ENCODE measurements around the gene SNAPC2.
A peak's percentile ranks its signal among the peaks of the same experiment; 100 is the strongest.

The SNAPC2 gene

DNA sequence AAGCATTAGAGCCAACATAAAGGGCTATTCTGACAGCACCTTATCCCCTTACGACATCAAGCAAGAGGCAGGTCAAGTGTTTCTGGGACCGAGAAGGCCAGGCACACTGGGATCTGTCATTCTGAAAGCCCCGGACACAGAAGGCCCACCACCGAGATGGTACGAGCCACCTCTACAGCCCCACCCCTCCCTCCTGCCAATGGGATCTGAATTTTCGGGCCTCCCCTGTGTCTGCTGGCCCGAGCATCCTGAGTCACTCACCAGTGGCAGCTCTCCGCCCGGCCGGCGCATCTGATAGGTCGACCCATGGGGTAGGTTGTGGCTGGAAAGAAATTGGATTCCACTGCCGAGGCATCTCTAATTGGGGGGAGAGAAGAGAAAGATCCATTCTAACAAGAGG is 20.7 kb downstream of the SNAPC2 start:
- in situ Hi-C loops (cut with MboI; ENCODE audit: low sequenced_read_pairs, unreplicated experiment), result no loop called here
- DNase-seq (ENCODE audit: low spot score), result no peak
- TF ChIP-seq, protein P1, sequence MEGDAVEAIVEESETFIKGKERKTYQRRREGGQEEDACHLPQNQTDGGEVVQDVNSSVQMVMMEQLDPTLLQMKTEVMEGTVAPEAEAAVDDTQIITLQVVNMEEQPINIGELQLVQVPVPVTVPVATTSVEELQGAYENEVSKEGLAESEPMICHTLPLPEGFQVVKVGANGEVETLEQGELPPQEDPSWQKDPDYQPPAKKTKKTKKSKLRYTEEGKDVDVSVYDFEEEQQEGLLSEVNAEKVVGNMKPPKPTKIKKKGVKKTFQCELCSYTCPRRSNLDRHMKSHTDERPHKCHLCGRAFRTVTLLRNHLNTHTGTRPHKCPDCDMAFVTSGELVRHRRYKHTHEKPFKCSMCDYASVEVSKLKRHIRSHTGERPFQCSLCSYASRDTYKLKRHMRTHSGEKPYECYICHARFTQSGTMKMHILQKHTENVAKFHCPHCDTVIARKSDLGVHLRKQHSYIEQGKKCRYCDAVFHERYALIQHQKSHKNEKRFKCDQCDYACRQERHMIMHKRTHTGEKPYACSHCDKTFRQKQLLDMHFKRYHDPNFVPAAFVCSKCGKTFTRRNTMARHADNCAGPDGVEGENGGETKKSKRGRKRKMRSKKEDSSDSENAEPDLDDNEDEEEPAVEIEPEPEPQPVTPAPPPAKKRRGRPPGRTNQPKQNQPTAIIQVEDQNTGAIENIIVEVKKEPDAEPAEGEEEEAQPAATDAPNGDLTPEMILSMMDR (IDR thresholded peaks at IDR 0.05; ENCODE audit: borderline replicate concordance, control extremely low read depth, extremely low read depth, insufficient read depth, missing control alignments), result no peak

DNA sequence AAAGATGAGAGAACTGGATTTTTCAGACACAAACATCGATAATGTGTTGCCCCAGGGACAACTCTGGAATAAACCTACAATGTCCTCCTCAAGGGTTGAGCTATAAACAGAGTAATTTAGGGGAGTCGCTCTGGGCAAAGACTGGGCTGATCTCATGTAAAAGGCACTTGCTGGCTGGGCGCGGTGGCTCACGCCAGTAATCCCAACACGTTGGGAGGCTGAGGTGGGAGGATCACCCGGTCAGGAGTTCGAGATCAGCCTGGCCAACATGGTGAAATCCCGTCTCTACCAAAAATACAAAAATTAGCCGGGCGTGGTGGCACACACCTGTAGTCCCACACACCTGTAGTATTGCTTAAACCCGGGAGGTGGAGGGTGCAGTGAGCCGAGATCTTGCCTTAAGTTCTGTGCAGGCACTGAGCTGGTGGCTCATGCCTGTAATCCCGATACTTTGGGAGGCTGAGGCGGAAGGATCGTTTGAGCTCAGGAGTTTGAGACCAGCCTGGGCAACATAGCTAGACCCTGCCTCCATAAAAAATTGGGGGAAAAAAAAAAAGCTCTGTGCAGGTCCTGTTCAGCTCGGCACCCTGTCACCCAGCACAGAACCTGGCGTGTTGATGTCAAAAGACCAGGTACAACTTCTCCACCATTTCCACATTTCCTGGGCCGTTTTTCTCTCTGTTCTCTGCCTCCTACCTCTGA is 21.9 kb downstream of the SNAPC2 start:
- no peak for DNase-seq (ENCODE audit: low spot score)
- in situ Hi-C loops (cut with MboI; ENCODE audit: low sequenced_read_pairs, unreplicated experiment), result no loop called here
- TF ChIP-seq, protein P1 (IDR thresholded peaks at IDR 0.05; ENCODE audit: borderline replicate concordance, control extremely low read depth, extremely low read depth, insufficient read depth, missing control alignments), result no peak

DNA sequence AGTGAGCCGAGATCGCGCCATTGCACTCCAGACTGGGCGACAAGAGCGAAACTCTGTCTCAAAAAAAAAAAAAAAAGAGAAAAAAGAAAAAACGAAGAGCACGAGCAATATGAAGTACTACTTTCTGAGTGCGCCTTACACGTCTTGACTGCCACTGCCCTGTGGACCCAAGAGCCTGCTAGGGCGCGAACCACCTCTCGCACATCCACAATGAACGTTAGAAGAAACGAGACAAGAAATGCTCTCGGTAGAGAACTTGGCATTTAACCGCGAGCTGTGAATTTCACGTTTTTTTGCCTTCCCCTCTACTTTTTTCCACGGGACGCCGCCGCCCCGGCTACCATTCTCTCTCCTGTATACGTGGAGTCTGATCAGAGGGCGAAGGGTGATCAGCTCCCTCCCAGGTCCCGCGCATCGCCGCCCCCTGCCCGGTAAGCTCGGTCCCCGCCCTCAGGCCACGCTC is 22.9 kb downstream of the SNAPC2 start:
- in situ Hi-C loops (cut with MboI; ENCODE audit: low sequenced_read_pairs, unreplicated experiment), result no loop called here
- TF ChIP-seq, protein P1 (IDR thresholded peaks at IDR 0.05; ENCODE audit: borderline replicate concordance, control extremely low read depth, extremely low read depth, insufficient read depth, missing control alignments), result no peak
- DNase-seq (ENCODE audit: low spot score), result no peak

DNA sequence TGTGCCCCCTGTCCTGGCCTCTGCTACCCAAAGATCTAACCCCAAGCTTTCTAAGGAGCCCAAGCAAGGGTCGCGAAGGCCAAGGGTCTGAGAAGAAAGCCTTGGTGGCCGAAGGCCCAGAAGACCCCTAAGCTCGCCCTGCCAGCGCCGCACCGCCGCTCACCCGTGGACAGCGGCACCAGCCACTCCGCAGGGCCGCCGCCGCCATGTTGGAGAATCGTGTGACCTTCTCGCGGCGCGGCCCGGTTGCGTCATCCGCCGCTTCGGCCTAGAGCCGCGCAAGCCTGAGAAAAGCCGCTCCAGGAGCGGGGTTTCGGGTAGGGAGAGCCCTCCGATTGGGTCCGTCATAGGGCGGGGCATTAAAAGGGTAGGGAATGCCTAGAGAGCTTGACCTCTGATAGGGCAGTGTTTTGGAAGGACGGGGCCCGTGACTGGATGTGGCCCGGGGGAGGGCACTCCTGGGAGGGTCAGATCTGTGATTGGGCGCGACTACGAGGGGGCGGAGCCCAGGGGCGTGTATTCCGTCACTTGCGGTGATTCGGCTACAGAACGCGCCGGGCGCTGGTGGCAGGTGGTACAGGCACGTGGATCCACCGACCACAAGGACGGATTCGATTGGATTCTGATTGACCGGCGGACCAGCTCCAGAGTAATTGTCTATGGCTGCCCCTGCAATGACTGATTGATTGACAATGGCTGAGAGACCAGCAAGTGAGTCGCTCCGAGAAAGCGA is 23.5 kb downstream of the SNAPC2 start, which contains the start of gene TIMM44:
Gene TIMM44 (minus strand): TSS at position 223 of the 733 bp plus-strand sequence. CDS start 15 bp downstream, at position 208.
- DNase-seq (ENCODE audit: low spot score), result peak; percentile 98
- in situ Hi-C loops (cut with MboI; ENCODE audit: low sequenced_read_pairs, unreplicated experiment), result no loop called here
- TF ChIP-seq, protein P1 (IDR thresholded peaks at IDR 0.05; ENCODE audit: borderline replicate concordance, control extremely low read depth, extremely low read depth, insufficient read depth, missing control alignments), result no peak

DNA sequence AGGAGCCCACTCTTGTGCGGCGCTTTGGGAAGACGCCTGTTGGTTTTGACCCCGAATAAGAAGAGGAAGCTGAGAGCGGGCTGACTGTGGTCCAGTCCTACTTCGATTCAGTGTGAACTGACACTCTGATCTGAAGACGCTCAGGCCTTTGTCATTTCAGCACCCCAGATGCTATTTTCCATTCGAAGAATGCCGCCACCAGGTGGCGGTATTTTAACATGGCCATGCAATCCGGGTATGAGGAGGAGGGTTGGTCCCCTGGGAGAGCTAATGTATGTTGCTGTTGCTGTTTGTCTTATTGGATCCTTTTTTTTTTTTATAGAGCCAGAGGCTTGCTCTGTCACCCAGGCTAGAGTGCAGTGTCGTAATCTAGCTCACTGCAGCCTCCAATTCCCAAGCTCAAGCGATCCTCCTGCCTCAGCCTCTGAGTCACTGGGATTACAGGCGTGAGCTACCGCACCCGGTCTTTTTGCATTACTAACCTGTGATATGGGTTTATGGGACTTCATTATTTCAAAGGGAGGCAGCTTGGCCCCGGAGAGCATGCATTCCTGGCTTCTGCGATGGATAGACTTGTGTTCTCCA is 24.1 kb downstream of the SNAPC2 start:
- TF ChIP-seq, protein P1 (IDR thresholded peaks at IDR 0.05; ENCODE audit: borderline replicate concordance, control extremely low read depth, extremely low read depth, insufficient read depth, missing control alignments), result peak; percentile 68
- in situ Hi-C loops (cut with MboI; ENCODE audit: low sequenced_read_pairs, unreplicated experiment), result no loop called here
- peak; percentile 84 for DNase-seq (ENCODE audit: low spot score)

DNA sequence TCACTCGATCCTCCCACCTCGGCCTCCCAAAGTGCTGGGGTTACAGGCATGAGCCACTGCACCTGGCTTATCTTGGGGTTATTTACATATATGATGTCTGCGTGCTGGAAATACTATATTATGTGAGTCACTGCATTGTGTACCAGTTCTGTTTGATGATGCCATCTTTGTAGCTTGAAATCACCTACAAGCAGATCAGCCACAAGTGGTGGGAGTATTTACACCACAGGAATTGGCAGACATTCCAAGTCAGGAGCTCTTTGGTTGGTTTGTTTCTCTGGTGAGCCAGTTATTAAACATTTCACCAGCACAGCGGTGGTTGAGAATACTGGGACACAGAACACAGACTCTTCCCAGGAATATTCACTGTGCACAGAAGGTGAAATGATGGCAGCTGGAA is 27.8 kb downstream of the SNAPC2 start:
- TF ChIP-seq, protein P1 (IDR thresholded peaks at IDR 0.05; ENCODE audit: borderline replicate concordance, control extremely low read depth, extremely low read depth, insufficient read depth, missing control alignments), result no peak
- no peak for DNase-seq (ENCODE audit: low spot score)
- in situ Hi-C loops (cut with MboI; ENCODE audit: low sequenced_read_pairs, unreplicated experiment), result no loop called here
